Spleen (tissue), 7 donors: ENCODE results near the gene OR10AD1.

Experiments
- CTCF ChIP-seq, 11 experiments: fragments of 200-600 bp in 7 of 11; fragments of 450-650 bp in 4 of 11; sonication (generic) in 4 of 11; IDR thresholded peaks in 8 of 11; conservative IDR thresholded peaks in 3 of 11; 1 replicate in 7 of 11; 2 replicates in 4 of 11; pipeline versions ENCODE4 v1.4.0 to v1.8.0; 2016 to 2021; ENCODE audit warnings: antibody characterized with exemption in 11 of 11, inconsistent platforms in 4 of 11, mild to moderate bottlenecking in 1 of 11
- POLR2AphosphoS5 ChIP-seq, 3 donors: sonication (generic); formaldehyde crosslinking; IDR thresholded peaks; one replicate each; pipeline ENCODE4 v1.5.1; 2017; ENCODE audit warnings: antibody characterized with exemption in 3 of 3
- donor health status: DM: no; HTN: no; CAD: no; lungs with moderate emphysema.
- donor health status: DM: no; HTN: no; CAD: no.
- donor health status: DM: no; HTN: no; CAD: no.

DNA sequence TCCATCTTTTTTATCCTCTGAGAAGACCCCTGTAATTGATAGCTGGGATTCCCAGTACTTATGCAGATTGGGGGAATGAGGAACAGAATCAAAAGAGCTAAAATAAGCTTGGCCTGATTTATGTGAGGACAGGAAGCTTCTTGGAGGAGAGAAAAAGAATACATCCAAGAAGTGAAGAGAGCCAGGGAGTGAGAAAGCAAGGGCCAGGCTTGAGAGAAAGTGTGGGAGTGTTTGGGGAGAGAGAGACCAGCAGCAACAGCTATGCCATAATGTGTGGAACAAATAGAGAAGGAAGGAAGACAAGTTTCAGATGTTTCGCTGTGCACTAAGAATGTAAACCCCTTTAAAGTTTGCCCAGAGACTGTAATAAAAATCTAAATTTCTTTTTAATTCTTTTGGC lies 23.6 kb downstream of the OR10AD1 start:
- no peak for TF ChIP-seq CTCF (IDR thresholded peaks at IDR 0.05 in 8 of 11, conservative IDR thresholded peaks at IDR 0.05 in 3 of 11)
- TF ChIP-seq POLR2AphosphoS5 (IDR thresholded peaks at IDR 0.05): no peak
